Heart left ventricle (tissue), 13 donors: Measurements from ENCODE around the gene EVA1A.

ENCODE experiments used
- CTCF ChIP-seq, 12 donors: fragments of 200-600 bp; sonication (generic) in 4 of 12; IDR thresholded peaks; one replicate each; pipeline versions ENCODE4 v1.5.0 to v1.8.0; 2018 to 2022; ENCODE audit warnings: antibody characterized with exemption in 12 of 12, mild to moderate bottlenecking in 5 of 12
- POLR2A ChIP-seq, 2 donors: fragments of 450-650 bp; IDR thresholded peaks; one replicate each; pipeline ENCODE4 v1.6.1; 2017; ENCODE audit warnings: antibody characterized with exemption in 2 of 2, mild to moderate bottlenecking in 2 of 2, moderate library complexity in 2 of 2
- donor health status: ischemic (EF 13 %, LVEDD 7.1; RV severe dilation, severe dysfunction).
- donor health status: DM: no; HTN: yes; CAD: no.
- donor health status: DM: no; HTN: no; CAD: no.
- donor health status: ischemic (EF 25% LVEDD 6.9; RV normal size, moderate dysfunction).
- donor health status: ischemic (EF 25% LVEDD 5.7; RV mildly dilated, moderate dysfunction).
- donor health status: ischemic (EF 35%, LVEDD 5.7; RV mildly dilated, moderate dysfunction).
- donor health status: nonischemic (EF 11% LVEDD 7.7; RV severe dilation, severe dysfunction).
- donor health status: DM: yes; HTN: yes; CAD: no.
- donor health status: PGD.
- donor health status: ischemic (EF 29% LVEDD 5.4; RV normal size, mild dysfunction).
- donor health status: nonischemic (EF 23%, LVEDD 6.1; RV moderate dilation, normal function).

DNA sequence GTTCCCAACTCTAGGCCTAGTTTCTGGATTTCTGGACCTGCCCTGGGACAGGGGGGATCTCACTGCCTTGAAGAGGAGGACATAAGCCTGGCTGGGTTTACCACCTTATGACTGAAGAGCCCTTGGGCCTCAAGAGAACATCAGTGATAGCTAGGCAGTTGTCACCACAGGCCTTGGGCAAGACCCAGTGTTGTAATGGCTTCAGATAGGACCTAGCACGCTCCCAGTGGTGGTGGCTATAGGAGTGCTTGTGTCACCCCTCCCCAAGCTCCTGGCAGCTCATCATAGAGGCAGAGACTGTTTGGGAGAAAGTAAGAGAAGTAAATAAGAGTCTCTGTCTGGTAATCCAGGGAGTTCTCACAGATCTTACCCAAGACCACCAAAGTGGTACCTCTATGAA lies 19.4 kb upstream of the EVA1A start:
- TF ChIP-seq POLR2A (IDR thresholded peaks at IDR 0.05) (no peak), CTCF (IDR thresholded peaks at IDR 0.05) (no peak)
